Right ventricle myocardium inferior (tissue), 1 donor: Measurements from ENCODE around the gene PPP1R7. TPM values are rescaled to one million over a fixed set of nuclear protein-coding genes. Genes with fewer than 3 reads are reported as not detected.
"Not testable (repeated sequence)": the region's sequence is repeated elsewhere in the genome, so short reads cannot be mapped to it uniquely, and the experiment has no call there.

Experiments used
- ATAC-seq: fragments of 200-7000 bp; cut with Tn5 transposase; one replicate; pipeline ENCODE4 v1.9.1; 2020; ENCODE audit warnings: mild to moderate bottlenecking, moderate library complexity
- DNase-seq: peaks from one replicate; pipeline ENCODE4 v3.0.0; 2021; ENCODE audit errors: missing footprints
- intact Hi-C: fragments of 100-400 bp; cut with DNase I; formaldehyde crosslinking; loops from one replicate; pipeline ENCODE4 v1.11.0; 2022
- long read RNA-seq: library from polyadenylated mRNA; unstranded; transcript quantifications from one replicate; pipeline ENCODE4 v2.0.0, GENCODE V29; 2021
- total RNA-seq: library from RNA; stranded (reverse); fragmentation: NEBNext Ultra II Directional; extraction: Animal tissue kit (Norgen Biotek cat#: 25700); gene quantifications from one replicate; pipeline ENCODE4 v1.2.1, GENCODE V29; 2021
- donor health status: DM: no; HTN: yes; CAD: no; lungs with severe emphysema.

The PPP1R7 gene
- total RNA-seq, result 66.6 TPM
- long read RNA-seq, transcript PPP1R7-201 (10 exons, 2,386 nt), result major isoform, 11 of 25 reads
- long read RNA-seq, partial matches to known transcripts, result 6 of 25 reads
- long read RNA-seq, other reads (novel, unspliced or antisense), result 4 of 25 reads

- ATAC-seq (peak; percentile 97), DNase-seq (peak; percentile 98)
- intact Hi-C loops, result loop anchor here (1.0 to 10.0 kb wide), 3 partner anchors 47 to 165 kb away; partner anchors contain the start of genes HDLBP and SEPTIN2
These were observed at the start of gene PPP1R7 for GRCh38 chr2:241149925-241150659. Gene PPP1R7 (plus strand): TSS chr2:241150467. CDS start chr2:241150496, 29 bp downstream.

GRCh38 chr2:241102239-241102803, 47.9 kb upstream of the PPP1R7 start, which contains the start of gene MTERF4:
Gene MTERF4 (minus strand): TSS chr2:241102287. CDS start chr2:241102273, 14 bp downstream.
- ATAC-seq (peak; percentile 99), DNase-seq (peak; percentile 93)
- intact Hi-C loops, result loop anchor here (5.0 to 10.0 kb wide), 2 partner anchors 115 to 512 kb away; no protein-coding TSS in a partner anchor

GRCh38 chr2:241103176-241103595, 47.1 kb upstream of the PPP1R7 start:
- intact Hi-C loops, result loop anchor here (1.0 to 10.0 kb wide), 3 partner anchors 47 to 512 kb away; partner anchors contain the start of gene PPP1R7
- ATAC-seq, result no peak
- no peak for DNase-seq

- not testable (repeated sequence) for DNase-seq, ATAC-seq
- intact Hi-C loops, result loop anchor here (5.0 to 10.0 kb wide), 2 partner anchors 113 to 510 kb away; no protein-coding TSS in a partner anchor
These were observed 45.7 kb upstream of the PPP1R7 start for GRCh38 chr2:241104611-241105010.

GRCh38 chr2:241105641-241106040, 44.6 kb upstream of the PPP1R7 start:
- DNase-seq, result no peak
- intact Hi-C loops, result loop anchor here (10.0 kb wide), 1 partner anchor 509 kb away; no protein-coding TSS in a partner anchor
- ATAC-seq, result no peak

- ATAC-seq, result no peak
These were observed 43.1 kb upstream of the PPP1R7 start for GRCh38 chr2:241107031-241107783.

GRCh38 chr2:241108271-241109209, 41.7 kb upstream of the PPP1R7 start:
- DNase-seq, result no peak
- ATAC-seq, result no peak
- intact Hi-C loops, result loop anchor here (10.0 kb wide), 1 partner anchor 506 kb away; no protein-coding TSS in a partner anchor

More at GRCh38 chr2:241107031-241107783, 43.1 kb upstream of the PPP1R7 start:
- DNase-seq, result no peak
- intact Hi-C loops, result loop anchor here (10.0 kb wide), 1 partner anchor 508 kb away; no protein-coding TSS in a partner anchor

GRCh38 chr2:241109210-241110088, 40.8 kb upstream of the PPP1R7 start:
- ATAC-seq, result no peak
- intact Hi-C loops, result loop anchor here (10.0 kb wide), 1 partner anchor 505 kb away; no protein-coding TSS in a partner anchor
- DNase-seq, result no peak

GRCh38 chr2:241110089-241110606, 40.1 kb upstream of the PPP1R7 start:
- intact Hi-C loops, result no loop called here
- ATAC-seq (peak; percentile 26), DNase-seq (no peak)

- DNase-seq (no peak), ATAC-seq (no peak)
- intact Hi-C loops, result no loop called here
These were observed 39.4 kb upstream of the PPP1R7 start for GRCh38 chr2:241110607-241111439.

GRCh38 chr2:241111440-241111805, 38.8 kb upstream of the PPP1R7 start:
- intact Hi-C loops, result no loop called here
- no peak for ATAC-seq
- no peak for DNase-seq

- DNase-seq (no peak), ATAC-seq (no peak)
- intact Hi-C loops, result no loop called here
These were observed 38.2 kb upstream of the PPP1R7 start for GRCh38 chr2:241112046-241112445.

GRCh38 chr2:241112592-241112991, 37.7 kb upstream of the PPP1R7 start:
- no peak for DNase-seq
- intact Hi-C loops, result no loop called here
- no peak for ATAC-seq

- intact Hi-C loops, result no loop called here
- DNase-seq (no peak), ATAC-seq (no peak)
These were observed 35.4 kb upstream of the PPP1R7 start for GRCh38 chr2:241114836-241115235.

GRCh38 chr2:241115361-241115760, 34.9 kb upstream of the PPP1R7 start:
- intact Hi-C loops, result no loop called here
- ATAC-seq, result no peak
- no peak for DNase-seq
